HepG2 (cell line): ENCODE measurements around the gene ACSF3. TPM values are rescaled to one million over a fixed set of nuclear protein-coding genes. Genes with fewer than 3 reads are reported as not detected.

Source experiments
- ATAC-seq: fragments of 200-7000 bp; cut with Tn5 transposase; 3 replicates; pipeline ENCODE4 v1.9.1; 2020; ENCODE audit warnings: mild to moderate bottlenecking, moderate library complexity
- BruUV-seq: library from RNA; stranded (reverse); fragments of 400-500 nt; replicated peaks from 2 replicates; lab custom pipeline; 2021; lab: Mats Ljungman, UMichigan
- CTCF ChIA-PET: fragments of 300-600 bp; formaldehyde crosslinking; extraction: SDS; loops from one replicate; lab custom pipeline; 2021; ENCODE audit warnings: low total read pairs, inconsistent platforms, low intra/inter-chr PET ratio; lab: Yijun Ruan, JAX
- POLR2A ChIA-PET: fragments of 350-600 bp; sonication (Branson Sonifier 250); formaldehyde crosslinking; loops from one replicate; lab custom pipeline; 2020; ENCODE audit warnings: antibody characterized with exemption, inconsistent platforms; lab: Yijun Ruan, JAX
- DNase-seq: peaks from one replicate; pipeline ENCODE4 v3.0.0-alpha.2; 2015; ENCODE audit warnings: low spot score
- FAIRE-seq: peaks from 3 replicates; lab custom pipeline; 2011; peaks lifted over from hg19 to GRCh38; lab: Jason Lieb, UNC
- H2AFZ ChIP-seq: one replicate; pipeline ENCODE4 v1.6.1; 2011; ENCODE audit warnings: low read length, inconsistent platforms
- H3K27ac ChIP-seq: fragments of 300-600 bp; 3 replicates; pipeline ENCODE4 v1.8.0; 2011; ENCODE audit warnings: mixed run types, mild to moderate bottlenecking, mixed read lengths, low read length, inconsistent platforms; ENCODE audit not compliant: insufficient read depth; ENCODE audit errors: extremely low read length
- H3K27me3 ChIP-seq, 2 experiments: fragments of 200-600 bp in 1 of 2; 2 replicates in 1 of 2; 3 replicates in 1 of 2; pipeline versions ENCODE4 v1.6.0 to v1.8.0; 2011; ENCODE audit warnings: low read length in 2 of 2, mild to moderate bottlenecking in 2 of 2, moderate library complexity in 2 of 2, inconsistent platforms in 1 of 2; ENCODE audit not compliant: insufficient read depth in 2 of 2, control insufficient read depth in 1 of 2
- H3K36me3 ChIP-seq, 2 experiments: fragments of 200-600 bp in 1 of 2; replicated peaks in 1 of 2; 2 replicates in 1 of 2; 3 replicates in 1 of 2; pipeline versions ENCODE4 v1.5.1 to v1.8.0; 2011; ENCODE audit warnings: low read length in 2 of 2, inconsistent platforms in 1 of 2; ENCODE audit not compliant: insufficient read depth in 2 of 2, control insufficient read depth in 1 of 2
- H3K4me1 ChIP-seq: 2 replicates; pipeline ENCODE4 v1.5.1; 2012; ENCODE audit warnings: low read length, inconsistent platforms; ENCODE audit not compliant: insufficient read depth
- H3K4me2 ChIP-seq: 2 replicates; pipeline ENCODE4 v1.6.0; 2011; ENCODE audit warnings: low read depth, low read length, inconsistent platforms
- H3K4me3 ChIP-seq, 3 experiments: fragments of 200-600 bp in 1 of 3; sonication (generic), shearing (Covaris generic) in 1 of 3; replicated peaks in 1 of 3; 2 replicates each; pipeline ENCODE4 v1.5.1; 2011 to 2016; ENCODE audit warnings: low read length in 3 of 3, inconsistent platforms in 2 of 3, low read depth in 2 of 3, mild to moderate bottlenecking in 2 of 3, control low read depth in 1 of 3, mixed read lengths in 1 of 3; ENCODE audit not compliant: insufficient read depth in 1 of 3
- H3K79me2 ChIP-seq: one replicate; pipeline ENCODE4 v1.6.1; 2011; ENCODE audit warnings: low read length, inconsistent platforms; ENCODE audit not compliant: insufficient read depth
- H3K9ac ChIP-seq: 2 replicates; pipeline ENCODE4 v1.6.0; 2011; ENCODE audit warnings: mild to moderate bottlenecking, low read depth, low read length, inconsistent platforms; ENCODE audit not compliant: insufficient read depth
- H3K9me3 ChIP-seq: 2 replicates; pipeline ENCODE4 v1.5.1; 2012; ENCODE audit warnings: mild to moderate bottlenecking, low read length
- H4K20me1 ChIP-seq: 2 replicates; pipeline ENCODE4 v1.6.0; 2011; ENCODE audit warnings: inconsistent platforms, mild to moderate bottlenecking, low read length, moderate library complexity; ENCODE audit not compliant: insufficient read depth
- AGO2 ChIP-seq: fragments of 200-400 bp; formaldehyde crosslinking; optimal IDR thresholded peaks from 2 replicates; pipeline ENCODE3; 2017; ENCODE audit warnings: mild to moderate bottlenecking, low read depth, low read length, moderate library complexity
- KMT2B ChIP-seq: IDR thresholded peaks from 2 replicates; pipeline ENCODE4 v1.6.1; 2016; ENCODE audit warnings: missing genetic modification reagents, missing compliant biosample characterization
- MED8 ChIP-seq: sonication (generic); formaldehyde crosslinking; IDR thresholded peaks from 2 replicates; pipeline ENCODE4 v1.8.1; 2023; ENCODE audit warnings: mild to moderate bottlenecking, missing genetic modification reagents; ENCODE audit not compliant: insufficient replicate concordance
- TFE3 ChIP-seq: IDR thresholded peaks from 2 replicates; pipeline ENCODE4 v1.6.1; 2016
- ZNF512 ChIP-seq: sonication (generic); formaldehyde crosslinking; IDR thresholded peaks from 2 replicates; pipeline ENCODE4 v1.4.0; 2020; ENCODE audit warnings: mild to moderate bottlenecking, missing genetic modification reagents
- ZNF513 ChIP-seq: sonication (generic); formaldehyde crosslinking; conservative IDR thresholded peaks from 2 replicates; pipeline ENCODE4 v1.5.0; 2020; ENCODE audit warnings: missing genetic modification reagents
- ZSCAN30 ChIP-seq: sonication (generic); formaldehyde crosslinking; IDR thresholded peaks from 2 replicates; pipeline ENCODE4 v1.5.0; 2020; ENCODE audit warnings: mild to moderate bottlenecking, missing genetic modification reagents
- WGBS: methylation state at CpG from one replicate; pipeline ENCODE4 v1.1.6; 2017; ENCODE audit warnings: low lambda C conversion rate; 5-methylcytosine and 5-hydroxymethylcytosine counted together
- in situ Hi-C: cut with HindIII; loops from 2 replicates; pipeline ENCODE4 v1.10.0; 2017; ENCODE audit warnings: low pct_unique_long_range_greater_than_20kb; ENCODE audit not compliant: extremely low pct_ligation_motif_present
- intact Hi-C: fragments of 100-400 bp; cut with micrococcal nuclease; formaldehyde crosslinking; loops from one replicate; pipeline ENCODE4 v1.10.0; 2022; ENCODE audit not compliant: unreplicated experiment
- polyA plus RNA-seq, 8 experiments: library from polyadenylated mRNA; depleted of rRNA in 3 of 8; stranded (reverse) in 7 of 8; unstranded in 1 of 8; fragments of >200 nt; fragmentation: Illumina TruSeq in 4 of 8; extraction: Trizol in 4 of 8; gene quantifications; 2 replicates each; pipeline versions ENCODE4 v1.2.1 to v1.2.3, GENCODE V29; 2011 to 2016; ENCODE audit warnings: low read depth in 4 of 8, missing spikeins in 1 of 8, mixed read lengths in 1 of 8; ENCODE audit not compliant: insufficient read depth in 1 of 8
- total RNA-seq, 5 experiments: library from RNA; depleted of rRNA; stranded (reverse); fragments of >200 nt; fragmentation: Illumina TruSeq; extraction: Trizol; gene quantifications; 2 replicates each; pipeline ENCODE4 v1.2.3, GENCODE V29; 2016; ENCODE audit warnings: low read depth in 1 of 5

The ACSF3 gene
- total and polyA plus RNA-seq, 2 of the 13 experiments (the other 11 are each of a cell fraction or from before 2014, with no cell fraction given): 14.9 to 30.6 TPM

GRCh38 chr16:89120281-89120680 is 26.6 kb downstream of the ACSF3 start:
- Histone ChIP-seq H3K4me1 (peaks cover 12% of the 10 kb centered on the region), H3K27ac (no peak overlapping the region), H3K36me3 (peaks cover 22 to 38% of the 10 kb centered on the region in 2 experiments; a peak in 4 of 5 replicates), H3K9me3 (no peaks in the 10 kb centered on the region; the same call in 1 of the 2 replicates), H4K20me1 (no peaks in the 10 kb centered on the region; the same call in 1 of the 2 replicates), H3K27me3 (no peaks in the 10 kb centered on the region), H2AFZ (no peak overlapping the region), H3K4me2 (no peak overlapping the region), H3K4me3 (no peak overlapping the region), H3K79me2 (no peaks in the 10 kb centered on the region), H3K9ac (no peak overlapping the region)
- no peak for ATAC-seq
- WGBS: 95% methylated on average over 12 of the region's 14 CpGs
- CTCF ChIA-PET: no interaction called here
- BruUV-seq: no TSS peak
- in situ Hi-C loops (no loop called here), intact Hi-C loops (no loop called here)
- DNase-seq: no peak
- POLR2A ChIA-PET: no interaction called here
- no peak for FAIRE-seq
- TF ChIP-seq ZNF513 (CRISPR knock-in tag): no peak
- no peak for TF ChIP-seq ZNF512 (CRISPR knock-in tag)
- no peak for TF ChIP-seq KMT2B (CRISPR knock-in tag)

- in situ Hi-C loops: no loop called here
These were observed 27.3 kb downstream of the ACSF3 start for GRCh38 chr16:89120921-89121351.

More at GRCh38 chr16:89120921-89121351, 27.3 kb downstream of the ACSF3 start:
- peaks cover 21 to 33% of the 10 kb centered on the region in 2 experiments; a peak in 4 of 5 replicates for H3K36me3 ChIP-seq
- no peak overlapping the region for H3K9ac ChIP-seq
- WGBS: 96% methylated on average over 15 of the region's 15 CpGs
- FAIRE-seq (no peak), ATAC-seq (no peak), DNase-seq (no peak)
- no peak overlapping the region for H2AFZ ChIP-seq
- CTCF ChIA-PET: no interaction called here
- TF ChIP-seq TFE3 (CRISPR knock-in tag) (no peak), AGO2 (peak; percentile 48), MED8 (CRISPR knock-in tag) (no peak), ZSCAN30 (no peak)
- no peaks in the 10 kb centered on the region; the same call in 1 of the 2 replicates for H4K20me1 ChIP-seq
- H3K27me3 ChIP-seq: no peaks in the 10 kb centered on the region
- intact Hi-C loops: no loop called here
- peaks cover 12% of the 10 kb centered on the region for H3K4me1 ChIP-seq
- no peak overlapping the region for H3K4me3 ChIP-seq
- H3K79me2 ChIP-seq: no peaks in the 10 kb centered on the region
- no peaks in the 10 kb centered on the region; the same call in 1 of the 2 replicates for H3K9me3 ChIP-seq
- H3K27ac ChIP-seq: no peak overlapping the region
- no TSS peak for BruUV-seq
- POLR2A ChIA-PET: no interaction called here
- no peak overlapping the region for H3K4me2 ChIP-seq
